ENCODE data around the gene NDUFV1. TPM values are rescaled to one million over a fixed set of nuclear protein-coding genes. Genes with fewer than 3 reads are reported as not detected.
"Not testable (repeated sequence)": the region's sequence is repeated elsewhere in the genome, so short reads cannot be mapped to it uniquely, and the experiment has no call there.

Gene NDUFV1
- polyA plus RNA-seq, 1 donor, result 191 TPM

- peaks cover 12% of the 10 kb centered on the region for H3K27me3 ChIP-seq (ENCODE audit: control insufficient read depth, insufficient read depth, low read length)
- H3K4me1 ChIP-seq (ENCODE audit: control insufficient read depth, insufficient read depth, low read length), result peaks cover 13% of the 10 kb centered on the region
- 100% methylated on average over 1 of the region's 11 CpGs for WGBS (ENCODE audit: insufficient coverage, low lambda C conversion rate)
- H3K36me3 ChIP-seq (ENCODE audit: control insufficient read depth, insufficient read depth, low read length), result peaks cover 13% of the 10 kb centered on the region
- H3K4me3 ChIP-seq (ENCODE audit: low read length), result no peak overlapping the region
- no peak for DNase-seq
- peaks cover 3% of the 10 kb centered on the region for H3K9me3 ChIP-seq (ENCODE audit: control insufficient read depth, low read depth, low read length)
- H3K27ac ChIP-seq (ENCODE audit: low read length), result no peak overlapping the region
Observed at GRCh38 chr11:67616431-67617242, 9.9 kb downstream of the NDUFV1 start.

- peaks cover 3% of the 10 kb centered on the region for H3K9me3 ChIP-seq (ENCODE audit: control insufficient read depth, low read depth, low read length)
- no peak overlapping the region for H3K4me3 ChIP-seq (ENCODE audit: low read length)
- H3K27ac ChIP-seq (ENCODE audit: low read length), result no peak overlapping the region
- no peak for DNase-seq
- 83% methylated on average over 1 of the region's 7 CpGs for WGBS (ENCODE audit: insufficient coverage, low lambda C conversion rate)
- peaks cover 13% of the 10 kb centered on the region for H3K4me1 ChIP-seq (ENCODE audit: control insufficient read depth, insufficient read depth, low read length)
- H3K36me3 ChIP-seq (ENCODE audit: control insufficient read depth, insufficient read depth, low read length), result peaks cover 7% of the 10 kb centered on the region
- peaks cover 12% of the 10 kb centered on the region for H3K27me3 ChIP-seq (ENCODE audit: control insufficient read depth, insufficient read depth, low read length)
Observed at GRCh38 chr11:67617243-67617953, 10.7 kb downstream of the NDUFV1 start.

DNA sequence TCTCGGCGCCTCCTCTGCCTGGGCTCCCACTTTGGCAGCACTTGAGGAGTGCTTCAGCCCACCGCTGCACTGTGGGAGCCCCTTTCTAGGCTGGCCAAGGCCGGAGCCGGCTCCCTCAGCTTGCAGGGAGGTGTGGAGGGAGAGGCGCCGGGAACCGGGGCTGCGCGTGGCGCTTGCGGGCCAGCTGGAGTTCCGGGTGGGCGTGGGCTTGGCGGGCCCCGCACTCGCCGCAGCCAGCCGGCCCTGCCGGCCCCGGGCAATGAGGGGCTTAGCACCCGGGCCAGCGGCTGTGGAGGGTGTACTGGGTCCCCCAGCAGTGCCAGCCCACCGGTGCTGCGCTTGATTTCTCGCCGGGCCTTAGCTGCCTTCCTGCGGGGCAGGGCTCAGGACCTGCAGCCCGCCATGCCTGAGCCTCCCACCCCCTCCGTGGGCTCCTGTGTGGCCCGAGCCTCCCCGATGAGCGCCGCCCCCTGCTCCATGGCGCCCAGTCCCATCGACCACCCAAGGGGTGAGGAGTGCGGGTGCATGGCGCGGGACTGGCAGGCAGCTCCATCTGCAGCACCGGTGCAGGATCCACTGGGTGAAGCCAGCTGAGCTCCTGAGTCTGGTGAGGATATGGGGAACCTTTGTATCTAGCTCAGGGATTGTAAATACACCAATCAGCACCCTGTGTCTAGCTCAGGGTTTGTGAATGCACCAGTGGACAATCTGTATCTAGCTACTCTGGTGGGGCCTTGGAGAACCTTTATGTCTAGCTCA lies 12.3 kb downstream of the NDUFV1 start:
- not testable (repeated sequence) for H3K9me3 ChIP-seq (ENCODE audit: control insufficient read depth, low read depth, low read length); DNase-seq; H3K27ac ChIP-seq (ENCODE audit: low read length); H3K4me3 ChIP-seq (ENCODE audit: low read length); H3K36me3 ChIP-seq (ENCODE audit: control insufficient read depth, insufficient read depth, low read length)
- no CpG with 5 or more reads among the region's 40 CpGs for WGBS (ENCODE audit: insufficient coverage, low lambda C conversion rate)
- Histone ChIP-seq H3K27me3 (ENCODE audit: control insufficient read depth, insufficient read depth, low read length) (peaks cover 12% of the 10 kb centered on the region), H3K4me1 (ENCODE audit: control insufficient read depth, insufficient read depth, low read length) (peaks cover 13% of the 10 kb centered on the region)

DNA sequence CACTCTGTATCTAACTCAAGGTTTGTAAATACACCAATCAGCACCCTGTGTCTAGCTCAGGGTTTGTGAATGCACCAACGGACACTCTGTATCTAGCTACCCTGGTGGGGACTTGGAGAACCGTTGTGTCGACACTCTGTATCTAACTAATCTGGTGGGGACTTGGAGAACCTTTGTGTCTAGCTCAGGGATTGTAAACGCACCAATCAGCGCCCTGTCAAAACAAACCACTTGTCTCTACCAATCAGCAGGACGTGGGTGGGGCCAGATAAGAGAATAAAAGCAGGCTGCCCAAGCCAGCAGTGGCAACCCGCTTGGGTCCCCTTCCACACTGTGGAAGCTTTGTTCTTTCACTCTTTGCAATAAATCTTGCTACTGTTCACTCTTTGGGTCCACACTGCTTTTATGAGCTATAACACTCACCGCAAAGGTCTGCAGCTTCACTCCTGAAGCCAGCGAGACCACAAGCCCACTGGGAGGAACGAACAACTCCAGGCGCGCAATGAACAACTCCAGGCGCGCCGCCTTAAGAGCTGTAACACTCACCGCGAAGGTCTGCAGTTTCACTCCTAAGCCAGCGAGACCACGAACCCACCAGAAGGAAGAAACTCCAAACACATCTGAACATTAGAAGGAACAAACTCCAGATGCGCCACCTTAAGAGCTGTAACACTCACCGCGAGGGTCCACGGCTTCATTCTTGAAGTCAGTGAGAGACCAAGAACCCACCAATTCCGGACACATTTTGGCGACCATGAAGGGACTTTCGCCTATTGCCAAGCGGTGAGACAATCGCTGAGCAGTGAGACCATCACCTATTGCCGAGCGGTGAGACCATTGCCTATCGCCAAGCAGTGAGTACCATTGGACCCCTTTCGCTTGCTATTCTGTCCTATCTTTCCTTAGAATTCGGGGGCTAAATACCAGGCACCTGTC lies 13.2 kb downstream of the NDUFV1 start:
- DNase-seq; H3K27ac ChIP-seq (ENCODE audit: low read length); H3K9me3 ChIP-seq (ENCODE audit: control insufficient read depth, low read depth, low read length); H3K36me3 ChIP-seq (ENCODE audit: control insufficient read depth, insufficient read depth, low read length); H3K4me1 ChIP-seq (ENCODE audit: control insufficient read depth, insufficient read depth, low read length); H3K4me3 ChIP-seq (ENCODE audit: low read length): not testable (repeated sequence)
- WGBS (ENCODE audit: insufficient coverage, low lambda C conversion rate), result no CpG with 5 or more reads among the region's 33 CpGs
- H3K27me3 ChIP-seq (ENCODE audit: control insufficient read depth, insufficient read depth, low read length), result peaks cover 12% of the 10 kb centered on the region

- H3K27me3 ChIP-seq (ENCODE audit: control insufficient read depth, insufficient read depth, low read length); DNase-seq; H3K9me3 ChIP-seq (ENCODE audit: control insufficient read depth, low read depth, low read length); H3K4me1 ChIP-seq (ENCODE audit: control insufficient read depth, insufficient read depth, low read length); H3K27ac ChIP-seq (ENCODE audit: low read length); H3K4me3 ChIP-seq (ENCODE audit: low read length); H3K36me3 ChIP-seq (ENCODE audit: control insufficient read depth, insufficient read depth, low read length): not testable (repeated sequence)
- WGBS (ENCODE audit: insufficient coverage, low lambda C conversion rate), result no CpG with 5 or more reads among the region's 13 CpGs
Observed at GRCh38 chr11:67620621-67621020, 13.9 kb downstream of the NDUFV1 start.

- not testable (repeated sequence) for H3K4me3 ChIP-seq (ENCODE audit: low read length); H3K9me3 ChIP-seq (ENCODE audit: control insufficient read depth, low read depth, low read length); H3K27ac ChIP-seq (ENCODE audit: low read length); H3K27me3 ChIP-seq (ENCODE audit: control insufficient read depth, insufficient read depth, low read length); H3K36me3 ChIP-seq (ENCODE audit: control insufficient read depth, insufficient read depth, low read length); DNase-seq; H3K4me1 ChIP-seq (ENCODE audit: control insufficient read depth, insufficient read depth, low read length)
- no CpG with 5 or more reads among the region's 3 CpGs for WGBS (ENCODE audit: insufficient coverage, low lambda C conversion rate)
Observed at GRCh38 chr11:67621928-67622327, 15.2 kb downstream of the NDUFV1 start.

DNA sequence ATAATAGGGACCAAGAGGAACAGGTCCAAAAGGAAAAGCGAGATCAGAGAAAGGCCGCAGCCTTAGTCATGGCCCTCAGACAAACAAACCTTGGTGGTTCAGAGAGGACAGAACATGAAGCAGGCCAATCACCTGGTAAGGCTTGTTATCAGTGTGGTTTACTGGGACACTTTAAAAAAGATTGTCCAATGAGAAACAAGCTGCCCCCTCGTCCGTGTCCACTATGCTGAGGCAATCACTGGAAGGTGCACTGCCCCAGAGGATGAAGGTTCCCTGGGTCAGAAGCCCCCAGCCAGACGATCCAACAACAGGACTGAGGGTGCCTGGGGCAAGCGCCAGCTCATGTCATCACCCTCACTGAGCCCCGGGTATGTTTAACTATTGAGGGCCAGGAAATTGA lies 16.2 kb downstream of the NDUFV1 start:
- not testable (repeated sequence) for H3K4me1 ChIP-seq (ENCODE audit: control insufficient read depth, insufficient read depth, low read length); H3K9me3 ChIP-seq (ENCODE audit: control insufficient read depth, low read depth, low read length); H3K27ac ChIP-seq (ENCODE audit: low read length); H3K27me3 ChIP-seq (ENCODE audit: control insufficient read depth, insufficient read depth, low read length); DNase-seq; H3K36me3 ChIP-seq (ENCODE audit: control insufficient read depth, insufficient read depth, low read length); H3K4me3 ChIP-seq (ENCODE audit: low read length)
- no CpG with 5 or more reads among the region's 7 CpGs for WGBS (ENCODE audit: insufficient coverage, low lambda C conversion rate)

- not testable (repeated sequence) for H3K27ac ChIP-seq (ENCODE audit: low read length); H3K4me3 ChIP-seq (ENCODE audit: low read length); H3K4me1 ChIP-seq (ENCODE audit: control insufficient read depth, insufficient read depth, low read length); H3K27me3 ChIP-seq (ENCODE audit: control insufficient read depth, insufficient read depth, low read length); H3K9me3 ChIP-seq (ENCODE audit: control insufficient read depth, low read depth, low read length); DNase-seq; H3K36me3 ChIP-seq (ENCODE audit: control insufficient read depth, insufficient read depth, low read length)
- no CpG with 5 or more reads among the region's 1 CpG for WGBS (ENCODE audit: insufficient coverage, low lambda C conversion rate)
Observed at GRCh38 chr11:67623795-67624194, 17.1 kb downstream of the NDUFV1 start.

GRCh38 chr11:67626131-67626833 lies 19.5 kb downstream of the NDUFV1 start:
- not testable (repeated sequence) for H3K4me3 ChIP-seq (ENCODE audit: low read length); DNase-seq; H3K9me3 ChIP-seq (ENCODE audit: control insufficient read depth, low read depth, low read length); H3K27me3 ChIP-seq (ENCODE audit: control insufficient read depth, insufficient read depth, low read length); H3K36me3 ChIP-seq (ENCODE audit: control insufficient read depth, insufficient read depth, low read length); H3K27ac ChIP-seq (ENCODE audit: low read length)
- 100% methylated on average over 1 of the region's 10 CpGs for WGBS (ENCODE audit: insufficient coverage, low lambda C conversion rate)
- H3K4me1 ChIP-seq (ENCODE audit: control insufficient read depth, insufficient read depth, low read length), result peaks cover 17% of the 10 kb centered on the region
